Keratinocyte (primary cell): ENCODE data around the gene EBF3.

Source experiments
- EZH2 ChIP-seq: IDR thresholded peaks from one replicate; pipeline ENCODE4 v1.6.1; 2012; ENCODE audit warnings: inconsistent platforms, mild to moderate bottlenecking, low read length, moderate library complexity
- TF ChIP-seq, protein P1 (sequence below), 3 experiments: IDR thresholded peaks in 1 of 3; conservative IDR thresholded peaks in 1 of 3; optimal IDR thresholded peaks in 1 of 3; 2 replicates in 2 of 3; 3 replicates in 1 of 3; pipeline versions ENCODE3 to v1.5.1; 2011; ENCODE audit warnings: low read length in 3 of 3, mild to moderate bottlenecking in 3 of 3, moderate library complexity in 2 of 3, control low read depth in 1 of 3, inconsistent platforms in 1 of 3; ENCODE audit not compliant: insufficient read depth in 2 of 3; ENCODE audit errors: extremely low read depth in 1 of 3

DNA sequence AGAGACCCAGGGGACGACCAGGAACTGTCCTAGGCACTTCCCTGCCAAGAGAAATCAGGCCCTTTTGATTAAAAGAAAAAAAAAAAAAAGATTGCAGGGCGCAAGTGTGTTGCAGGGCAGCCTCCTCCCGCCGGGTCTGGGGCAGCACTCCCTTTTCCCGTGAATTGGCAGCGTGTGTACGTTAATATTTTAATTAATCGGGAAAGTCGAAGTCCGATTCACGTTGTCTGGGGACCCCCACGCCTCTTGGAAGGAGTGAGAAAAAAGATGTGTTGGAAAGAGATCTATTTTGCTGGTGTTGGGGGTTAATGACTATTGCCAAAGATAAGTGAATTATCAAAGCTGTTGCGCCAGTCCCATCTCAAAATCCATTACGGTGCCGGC, 1.3 kb upstream of the EBF3 start:
- TF ChIP-seq, protein P1, sequence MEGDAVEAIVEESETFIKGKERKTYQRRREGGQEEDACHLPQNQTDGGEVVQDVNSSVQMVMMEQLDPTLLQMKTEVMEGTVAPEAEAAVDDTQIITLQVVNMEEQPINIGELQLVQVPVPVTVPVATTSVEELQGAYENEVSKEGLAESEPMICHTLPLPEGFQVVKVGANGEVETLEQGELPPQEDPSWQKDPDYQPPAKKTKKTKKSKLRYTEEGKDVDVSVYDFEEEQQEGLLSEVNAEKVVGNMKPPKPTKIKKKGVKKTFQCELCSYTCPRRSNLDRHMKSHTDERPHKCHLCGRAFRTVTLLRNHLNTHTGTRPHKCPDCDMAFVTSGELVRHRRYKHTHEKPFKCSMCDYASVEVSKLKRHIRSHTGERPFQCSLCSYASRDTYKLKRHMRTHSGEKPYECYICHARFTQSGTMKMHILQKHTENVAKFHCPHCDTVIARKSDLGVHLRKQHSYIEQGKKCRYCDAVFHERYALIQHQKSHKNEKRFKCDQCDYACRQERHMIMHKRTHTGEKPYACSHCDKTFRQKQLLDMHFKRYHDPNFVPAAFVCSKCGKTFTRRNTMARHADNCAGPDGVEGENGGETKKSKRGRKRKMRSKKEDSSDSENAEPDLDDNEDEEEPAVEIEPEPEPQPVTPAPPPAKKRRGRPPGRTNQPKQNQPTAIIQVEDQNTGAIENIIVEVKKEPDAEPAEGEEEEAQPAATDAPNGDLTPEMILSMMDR (optimal IDR thresholded peaks at IDR 0.05 in 1 of 3, IDR thresholded peaks at IDR 0.05 in 1 of 3, conservative IDR thresholded peaks at IDR 0.05 in 1 of 3; ENCODE audit: extremely low read depth in 1 of 3, insufficient read depth in 2 of 3, low read length in 3 of 3), result no peak
- peak; percentile 36 for TF ChIP-seq EZH2
